GM19452 (cell line): ENCODE measurements around the gene DIPK1C.

Experiments
- ATAC-seq: cut with Tn5 transposase; IDR thresholded peaks from one replicate; pipeline ENCODE4 v1.9.1; 2021; ENCODE audit not compliant: unreplicated experiment

DIPK1C gene

DNA sequence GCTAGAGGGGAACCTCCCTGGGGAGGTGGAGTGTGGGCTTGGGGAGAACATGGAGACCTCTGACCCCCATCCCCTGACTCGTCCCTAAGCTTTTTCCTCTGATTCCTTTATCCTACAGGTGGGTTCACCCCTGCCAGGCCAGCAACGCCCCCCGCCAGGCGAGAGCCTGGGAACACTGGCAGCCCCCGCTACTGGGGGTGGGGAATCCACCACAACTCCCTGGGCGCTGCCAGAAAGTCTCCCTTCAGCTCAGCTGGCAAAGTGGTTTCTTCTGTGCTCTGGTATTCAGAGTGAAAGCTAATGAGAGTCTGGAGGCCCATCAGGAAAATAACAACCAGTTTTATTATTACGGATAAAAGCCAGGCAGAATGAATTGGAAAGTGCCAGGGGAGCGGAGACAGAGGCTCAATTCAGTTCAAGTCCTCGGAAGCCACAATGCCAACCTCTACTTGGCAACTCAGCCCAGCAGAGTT is 2.8 kb downstream of the DIPK1C start:
- no peak for ATAC-seq

DNA sequence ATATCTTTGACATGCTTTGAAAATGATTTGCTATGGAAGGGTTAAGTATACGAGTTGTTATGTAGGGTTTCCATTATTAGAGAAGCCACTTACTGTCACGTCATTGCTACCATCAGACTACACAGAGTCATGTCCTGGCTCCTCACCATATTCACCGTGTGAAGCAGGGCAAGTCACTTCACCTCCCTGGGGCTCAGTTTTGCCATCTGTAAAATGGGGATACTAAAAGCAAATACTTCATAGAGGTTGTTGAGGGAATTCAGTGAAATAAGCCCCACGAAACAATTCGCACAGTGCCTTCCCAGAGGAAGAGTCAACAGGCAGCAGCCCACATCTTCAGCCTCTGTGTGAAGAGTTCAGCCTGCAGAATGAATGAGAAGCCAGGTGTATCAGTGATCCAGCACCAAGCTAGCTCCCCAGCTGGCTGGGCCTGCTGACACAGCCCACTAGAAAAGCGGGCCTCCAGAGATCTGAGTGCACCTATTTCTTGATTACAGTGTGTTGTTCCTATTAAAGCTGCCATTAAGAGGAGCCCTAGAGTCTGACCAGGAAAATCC is 3.4 kb downstream of the DIPK1C start:
- no peak for ATAC-seq

DNA sequence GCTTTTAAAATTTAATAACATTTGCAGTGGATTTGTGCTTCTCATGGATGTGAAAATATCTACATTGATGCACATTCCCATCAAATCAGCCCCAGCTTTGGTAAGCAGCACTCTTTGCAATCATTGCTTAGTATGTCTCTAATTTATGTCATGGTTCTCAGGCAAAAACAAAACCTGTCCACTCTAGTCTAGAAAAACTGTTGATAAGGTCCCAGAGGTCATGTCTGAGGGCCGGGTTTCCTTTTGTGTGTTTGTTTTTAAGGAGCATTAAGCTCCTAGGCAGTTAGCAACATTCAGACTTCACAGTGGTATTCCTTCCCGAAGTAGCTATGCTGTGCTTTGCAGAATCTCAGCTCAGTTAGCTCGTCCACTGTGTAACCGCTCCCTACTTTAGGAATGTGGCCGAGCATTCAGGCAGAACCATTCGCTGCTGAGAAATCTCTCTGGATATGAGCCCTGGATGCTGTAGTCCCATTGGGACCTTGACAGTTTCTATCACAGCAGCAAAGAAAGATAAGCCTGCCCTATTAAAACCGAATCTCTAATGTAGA is 4.0 kb downstream of the DIPK1C start:
- no peak for ATAC-seq

DNA sequence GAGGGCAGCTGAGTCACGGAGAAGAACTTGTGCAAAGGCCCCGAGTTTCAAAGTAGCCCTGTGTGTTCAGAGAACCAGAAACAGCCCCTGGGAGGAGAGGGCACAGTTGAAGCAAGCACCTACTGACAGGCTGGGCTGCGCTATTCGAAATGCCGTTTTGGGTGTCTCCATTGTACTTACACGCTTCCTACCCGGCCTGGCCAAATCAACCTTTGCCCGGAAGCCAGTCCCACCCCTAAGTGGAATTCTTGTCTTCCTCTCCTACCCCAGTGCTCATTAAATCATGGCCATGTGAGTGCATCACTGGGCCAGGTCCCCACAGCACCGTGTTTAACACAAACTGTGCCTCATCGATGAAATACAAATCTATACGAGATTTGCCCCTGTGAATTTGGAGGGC is 6.0 kb downstream of the DIPK1C start:
- no peak for ATAC-seq

DNA sequence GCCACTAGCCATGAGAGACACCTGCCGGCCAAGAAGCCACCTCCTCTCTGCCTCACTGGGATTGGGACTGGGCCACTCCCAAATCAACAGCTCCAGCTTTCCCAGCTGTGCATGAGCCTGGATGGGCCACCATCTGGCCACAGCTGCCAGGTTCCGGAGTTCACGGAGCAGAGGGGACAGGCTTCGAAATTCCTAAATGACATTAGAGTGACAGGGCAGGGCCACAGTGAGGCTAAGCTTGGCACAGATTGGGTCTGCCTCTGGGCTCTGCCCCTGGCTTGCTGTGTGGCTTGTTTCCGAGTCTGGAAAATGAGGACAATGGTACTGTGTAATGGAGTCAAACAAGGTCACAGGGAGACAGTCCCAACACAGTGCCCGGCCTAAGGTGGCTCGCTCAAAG is 6.5 kb downstream of the DIPK1C start:
- no peak for ATAC-seq

DNA sequence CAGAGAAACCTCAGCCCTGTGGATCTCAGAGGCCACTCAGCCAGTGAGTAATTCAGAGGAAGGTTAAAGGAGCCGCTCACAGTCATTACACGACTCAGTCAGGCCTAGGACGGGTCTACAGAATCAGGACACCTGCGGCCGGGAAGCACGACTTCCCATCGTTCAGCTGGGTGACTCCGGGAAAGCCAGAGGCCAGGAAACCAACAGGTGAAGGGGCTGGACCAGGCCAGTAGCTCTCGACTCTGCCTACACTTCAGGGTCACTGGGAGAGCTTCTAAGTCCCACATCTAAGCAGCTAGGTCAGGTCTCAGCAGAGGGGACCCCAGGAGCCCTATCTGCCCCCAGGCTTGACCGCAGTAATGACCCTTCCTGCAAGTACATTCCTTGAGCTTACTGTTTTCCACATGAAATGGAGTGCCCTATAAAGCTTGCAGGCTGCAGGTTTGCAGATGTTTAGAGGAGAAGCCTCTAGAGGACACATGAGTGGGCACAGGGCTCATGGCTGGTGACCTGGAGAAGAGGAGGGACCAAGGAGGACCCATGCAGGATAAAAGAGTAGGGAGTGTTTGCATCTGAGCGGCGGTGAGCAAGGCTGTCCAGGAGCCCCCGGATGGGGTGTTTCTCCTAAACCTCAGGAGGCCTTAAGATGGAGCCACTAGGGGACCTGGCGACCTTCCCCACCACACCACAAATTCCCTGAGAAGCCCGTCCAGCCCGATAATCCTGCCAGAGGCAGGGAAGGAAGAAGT is 9.5 kb downstream of the DIPK1C start:
- ATAC-seq = no peak

DNA sequence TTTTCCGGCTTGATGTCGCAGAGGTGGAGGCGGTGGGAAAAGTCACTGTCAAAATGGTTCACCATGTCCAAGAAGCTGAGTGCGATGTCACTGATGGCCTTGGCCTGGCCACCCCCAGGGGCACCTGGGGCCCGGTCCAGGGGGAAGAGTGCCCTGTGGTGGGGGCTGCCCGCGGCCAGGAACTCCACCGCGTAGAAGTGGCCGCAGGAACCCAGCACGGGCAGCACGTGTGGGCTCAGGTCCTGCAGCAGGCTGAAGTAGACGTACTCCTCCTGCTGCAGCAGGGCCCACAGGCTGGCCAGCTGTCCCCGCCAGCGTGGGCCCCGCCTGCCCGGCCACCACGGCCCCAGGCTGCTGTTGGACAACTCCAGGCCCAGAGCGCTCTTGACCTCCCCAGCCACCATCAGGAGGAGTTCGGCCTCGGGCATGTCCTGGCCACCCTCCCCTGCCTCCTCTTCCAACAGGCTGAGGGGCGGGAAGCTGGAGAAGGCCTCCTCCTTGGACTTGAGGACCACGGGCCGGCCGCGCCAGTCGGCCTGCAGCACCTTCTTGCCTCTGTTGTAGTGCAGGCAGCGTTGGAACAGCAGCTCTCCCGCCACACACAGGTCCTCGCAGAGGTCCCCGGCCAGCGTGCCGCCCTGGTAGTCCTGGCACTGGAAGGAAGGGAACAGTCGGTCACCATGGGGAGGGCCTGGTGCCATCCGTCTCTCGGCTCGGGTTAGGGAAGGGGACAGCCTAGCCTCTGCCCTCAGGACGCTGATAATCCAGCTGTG is 10.3 kb downstream of the DIPK1C start:
- no peak for ATAC-seq

DNA sequence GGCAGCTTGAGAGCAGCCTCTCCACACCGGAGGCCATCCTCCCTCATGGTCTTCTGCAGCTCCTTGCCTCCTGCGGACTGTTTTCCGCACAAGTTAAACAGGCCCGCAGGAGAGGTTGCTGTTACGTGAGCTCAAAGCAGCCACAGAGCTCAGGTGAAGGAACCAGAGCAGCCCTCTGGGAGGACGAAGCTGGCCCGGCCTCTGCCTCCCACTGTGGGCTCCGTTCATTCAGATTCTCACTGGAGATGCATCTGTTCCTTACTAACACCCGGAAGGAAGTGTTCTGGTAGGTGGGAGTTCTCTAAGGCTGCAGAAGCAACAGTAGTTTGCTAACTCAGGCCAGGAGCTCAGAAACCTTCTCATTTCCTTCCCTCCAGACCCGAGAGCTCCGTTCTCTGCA is 10.9 kb downstream of the DIPK1C start:
- ATAC-seq = no peak

DNA sequence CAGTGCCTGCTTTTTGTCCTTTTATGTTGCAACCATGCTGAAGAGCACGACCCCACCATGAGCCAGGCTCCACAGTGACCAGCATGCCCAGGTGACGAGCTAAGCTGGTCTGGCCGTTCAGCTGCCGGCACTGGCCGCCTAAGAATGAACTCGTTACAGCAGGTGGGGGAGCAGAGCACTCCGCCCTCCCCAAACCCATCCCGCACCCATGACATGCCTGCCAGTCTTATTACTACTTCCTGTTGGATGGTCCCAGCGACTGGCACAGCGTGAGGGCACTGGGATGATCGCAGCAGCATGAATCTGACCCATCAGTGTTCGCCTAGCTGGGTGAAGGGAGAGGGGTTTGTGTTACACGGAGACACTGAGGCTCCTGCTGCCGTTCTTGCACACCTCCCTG is 11.5 kb downstream of the DIPK1C start:
- ATAC-seq = no peak

DNA sequence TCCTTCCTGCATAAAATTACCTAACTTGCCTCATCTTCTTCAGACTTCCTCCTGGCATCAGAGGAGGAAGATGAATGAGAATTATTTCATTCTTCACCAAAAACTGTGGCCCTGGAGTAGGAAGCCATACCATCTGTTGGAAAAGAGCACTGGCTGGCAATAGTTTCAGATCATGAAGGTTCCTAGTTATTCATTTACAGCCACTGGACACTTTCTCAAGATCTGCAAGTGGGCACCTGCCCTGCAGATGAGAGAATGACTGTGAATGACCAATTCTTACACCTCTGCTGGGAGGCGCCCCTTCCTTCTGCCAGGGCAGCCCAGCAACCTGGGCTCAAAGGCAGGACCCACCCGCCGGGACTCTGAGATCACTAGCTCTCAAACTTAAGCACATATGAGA is 13.0 kb downstream of the DIPK1C start:
- ATAC-seq = no peak

DNA sequence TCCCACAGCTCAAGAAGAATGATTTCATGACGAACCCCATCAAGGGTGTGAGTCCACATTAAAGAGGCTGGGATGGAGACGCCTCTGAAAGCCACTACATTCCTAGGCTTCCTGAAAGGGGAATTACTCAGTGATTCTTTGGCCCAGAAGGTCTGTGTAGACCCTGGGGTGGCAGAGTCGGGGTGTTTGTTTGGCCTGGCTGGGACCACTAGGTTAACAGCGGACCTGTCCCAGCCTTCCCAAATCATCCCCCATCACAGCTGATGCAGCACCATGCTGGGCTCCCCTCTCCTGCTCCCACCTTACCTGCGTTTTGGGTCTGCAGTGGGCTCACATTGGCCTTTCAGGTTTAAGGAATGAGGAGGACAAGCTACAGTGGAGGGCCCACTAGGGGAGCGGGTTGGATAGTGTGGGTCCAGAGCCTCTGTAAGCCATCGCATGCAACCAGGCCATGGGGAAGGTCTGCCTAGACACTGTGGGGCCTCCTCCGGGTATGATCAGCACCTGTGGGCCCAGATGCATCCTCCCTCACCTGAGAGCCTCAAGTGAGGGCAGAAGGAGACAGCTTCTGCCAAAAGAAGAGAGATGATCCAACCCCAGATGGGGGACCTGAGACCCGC is 16.2 kb downstream of the DIPK1C start:
- no peak for ATAC-seq

DNA sequence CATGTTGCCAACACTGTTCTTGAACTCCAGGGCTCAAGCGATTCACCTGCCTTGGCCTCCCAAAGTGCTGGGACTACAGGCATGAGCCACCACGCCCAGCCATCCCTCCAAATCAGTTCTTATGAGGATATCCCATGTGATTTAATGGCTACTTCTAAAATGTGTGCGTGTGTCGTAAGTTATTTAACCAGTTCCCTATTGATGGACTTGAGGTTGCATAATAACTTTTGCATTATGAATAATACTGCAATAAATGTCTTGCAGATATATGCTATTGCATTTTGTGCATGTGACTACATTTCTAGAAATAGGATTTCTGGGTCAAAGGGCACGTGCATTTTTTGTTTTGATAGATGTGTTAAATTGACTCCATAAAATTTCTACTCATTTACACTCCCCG is 19.0 kb downstream of the DIPK1C start:
- no peak for ATAC-seq

DNA sequence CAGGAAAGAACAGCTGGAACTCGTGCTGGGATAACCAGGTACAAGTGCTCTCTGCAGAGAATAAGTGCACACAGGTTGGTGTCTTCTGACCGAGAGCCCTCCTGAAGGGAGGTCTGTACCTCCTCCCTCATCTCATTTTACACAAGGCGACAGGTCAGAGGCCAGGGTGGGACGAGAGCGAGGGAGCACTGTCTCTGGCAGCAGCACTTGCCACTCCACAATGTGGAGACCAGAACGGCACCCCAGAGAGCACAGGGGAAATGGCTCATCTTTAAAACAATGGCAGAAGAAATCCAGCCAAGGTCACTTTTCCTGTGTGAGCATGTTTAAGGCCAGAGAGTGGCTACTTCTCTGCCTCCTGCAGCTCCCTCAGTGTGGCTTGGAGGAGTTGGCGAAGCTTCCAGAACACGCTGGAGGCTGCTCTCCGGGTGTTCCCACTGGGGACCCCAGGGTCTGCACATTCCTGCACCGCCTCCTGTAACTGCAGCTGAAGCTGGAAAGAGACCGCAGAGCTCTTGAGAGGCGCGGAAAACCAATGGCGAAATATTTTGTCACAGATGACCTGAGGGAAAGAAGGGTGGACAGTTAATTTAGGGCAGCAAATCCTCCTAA is 20.8 kb downstream of the DIPK1C start:
- no peak for ATAC-seq

DNA sequence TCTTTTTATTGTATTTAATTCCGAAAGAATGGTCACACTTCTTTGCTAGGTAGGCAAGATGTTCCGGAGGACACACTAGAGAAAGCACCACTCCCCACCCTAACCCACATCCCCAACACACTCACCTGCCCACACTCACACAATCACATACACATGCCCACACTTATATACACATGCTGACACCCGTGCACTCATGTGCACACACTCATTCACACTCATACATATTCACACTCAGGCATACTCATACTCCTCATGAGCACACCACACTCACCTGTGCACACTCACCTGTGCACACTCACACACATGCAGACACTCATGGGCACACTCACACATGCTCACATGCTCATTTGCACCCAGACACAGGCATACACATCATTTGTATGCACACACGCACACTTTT is 21.4 kb downstream of the DIPK1C start:
- ATAC-seq = no peak

DNA sequence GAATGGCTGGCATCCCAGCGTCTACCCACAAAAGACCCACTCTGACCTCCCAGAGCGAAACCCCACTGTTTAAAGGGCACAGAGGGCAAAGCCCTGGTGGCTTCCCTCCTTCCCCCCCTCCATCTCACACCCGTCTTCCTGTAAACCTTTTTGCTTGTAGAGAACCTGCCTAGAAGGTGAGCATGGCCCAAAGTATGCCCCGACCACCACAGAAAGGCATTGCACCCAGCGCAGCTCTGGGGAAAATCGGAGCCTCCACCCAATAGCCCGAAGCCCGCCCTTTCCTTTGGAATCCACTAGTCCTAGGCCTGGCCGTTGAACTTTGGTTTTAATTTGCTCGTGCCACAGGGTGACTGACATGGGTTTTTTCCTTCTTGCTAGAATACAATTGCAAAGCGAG is 22.6 kb downstream of the DIPK1C start:
- no peak for ATAC-seq

DNA sequence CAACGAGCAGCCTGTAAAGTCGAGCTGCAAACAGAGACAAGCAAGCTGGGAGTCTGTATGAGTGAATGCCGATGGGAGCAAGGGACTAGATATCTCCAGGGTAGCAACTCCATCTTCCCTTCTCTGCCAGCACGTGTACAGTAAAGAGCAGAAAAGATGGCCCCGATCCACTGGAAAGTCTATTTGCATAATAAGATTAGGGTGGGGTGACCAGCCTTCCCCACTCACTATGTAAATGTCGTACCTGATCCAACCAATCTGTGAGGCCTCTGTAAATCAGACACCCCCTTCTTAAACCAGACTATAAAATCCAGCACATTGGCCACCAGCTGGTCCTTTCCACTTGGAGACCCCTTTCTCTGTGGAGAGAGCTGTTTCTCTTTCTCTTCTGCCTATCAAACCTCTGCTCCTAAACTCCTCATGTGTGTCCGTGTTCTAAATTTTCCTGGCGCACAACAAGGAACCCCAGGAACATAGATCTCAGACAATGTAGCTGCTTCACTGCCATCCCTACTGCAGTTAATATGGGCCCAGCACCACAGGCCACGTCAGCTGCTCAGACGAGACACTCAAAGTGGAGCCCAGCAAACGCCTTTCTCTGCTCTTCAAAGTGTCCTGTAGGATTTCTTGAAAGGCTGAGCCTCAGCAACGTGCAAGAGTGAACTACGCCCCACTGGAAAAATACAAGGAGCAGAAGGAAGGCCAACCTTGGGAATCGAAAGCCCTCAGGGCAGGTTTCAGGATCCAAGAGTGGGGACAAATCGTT is 26.1 kb downstream of the DIPK1C start:
- ATAC-seq = no peak

DNA sequence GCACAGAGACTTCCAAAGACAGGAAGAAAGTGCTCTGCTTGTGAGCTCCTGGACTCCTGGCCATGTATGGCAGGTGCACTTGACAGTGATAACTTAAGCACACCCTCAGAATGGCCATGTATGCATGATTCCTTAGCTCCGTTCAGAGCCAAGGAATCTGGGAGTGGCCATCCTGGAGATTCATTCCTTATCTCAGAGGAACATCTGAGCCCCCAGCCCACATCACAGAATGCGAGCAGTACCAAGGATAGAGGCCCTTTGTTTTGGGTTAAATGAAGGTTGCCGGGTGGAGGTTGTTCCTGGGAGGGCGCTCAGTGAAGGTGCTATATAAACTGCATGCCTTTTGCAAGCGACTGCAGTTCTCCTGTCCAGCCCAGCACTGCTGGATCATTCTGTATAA is 26.9 kb downstream of the DIPK1C start:
- no peak for ATAC-seq

DNA sequence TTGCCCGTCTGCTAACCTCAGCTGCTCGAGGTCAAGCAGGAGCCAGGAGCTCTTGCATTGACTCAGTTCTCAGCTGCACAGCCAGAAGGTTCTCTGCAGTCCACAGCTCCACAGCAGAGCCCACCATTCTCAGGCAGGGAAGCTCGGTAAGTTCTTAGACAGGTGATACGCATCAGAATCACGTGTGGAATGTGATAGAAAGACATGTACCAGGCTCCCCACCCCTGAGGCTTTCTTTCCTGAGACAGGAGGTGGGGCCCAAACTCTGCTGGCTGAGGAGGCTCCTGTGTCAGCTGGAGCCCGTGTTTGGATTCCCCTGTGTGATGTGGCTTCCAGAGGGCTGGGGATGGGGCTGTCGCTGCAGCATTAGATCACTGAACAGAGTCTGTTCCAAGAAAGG is 28.0 kb downstream of the DIPK1C start:
- ATAC-seq = no peak

DNA sequence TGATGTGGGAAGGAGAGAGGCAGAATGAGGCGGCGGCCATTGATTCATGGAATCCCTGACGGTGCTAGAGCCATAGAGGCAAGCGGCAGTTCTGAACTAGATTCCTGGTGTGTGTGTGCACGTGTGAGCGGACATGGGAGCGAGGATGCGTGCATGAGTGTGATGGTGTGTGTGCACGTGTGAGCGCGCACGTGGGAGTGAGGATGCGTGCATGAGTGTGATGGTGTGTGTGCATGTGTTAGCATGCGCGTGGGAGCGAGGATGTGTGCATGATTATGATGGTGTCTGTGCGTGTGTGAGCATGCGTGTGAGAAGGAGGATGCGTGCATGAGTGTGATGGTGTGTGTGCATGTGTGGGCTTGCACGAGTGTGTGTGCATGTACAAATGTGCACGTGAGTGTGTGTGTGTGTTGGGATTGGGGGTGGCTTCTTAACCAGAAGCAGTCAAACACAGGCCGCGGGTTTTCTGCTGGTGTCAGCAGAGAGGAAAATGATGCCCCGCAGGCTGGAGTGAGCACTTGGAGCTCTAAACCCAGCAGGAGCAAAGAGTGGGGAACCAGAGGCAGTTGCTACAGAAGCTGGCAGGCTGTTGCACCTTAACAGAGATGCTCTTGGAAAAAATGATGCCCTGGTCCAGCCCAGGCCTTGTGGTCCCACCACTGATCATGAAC is 29.5 kb downstream of the DIPK1C start:
- ATAC-seq = no peak

DNA sequence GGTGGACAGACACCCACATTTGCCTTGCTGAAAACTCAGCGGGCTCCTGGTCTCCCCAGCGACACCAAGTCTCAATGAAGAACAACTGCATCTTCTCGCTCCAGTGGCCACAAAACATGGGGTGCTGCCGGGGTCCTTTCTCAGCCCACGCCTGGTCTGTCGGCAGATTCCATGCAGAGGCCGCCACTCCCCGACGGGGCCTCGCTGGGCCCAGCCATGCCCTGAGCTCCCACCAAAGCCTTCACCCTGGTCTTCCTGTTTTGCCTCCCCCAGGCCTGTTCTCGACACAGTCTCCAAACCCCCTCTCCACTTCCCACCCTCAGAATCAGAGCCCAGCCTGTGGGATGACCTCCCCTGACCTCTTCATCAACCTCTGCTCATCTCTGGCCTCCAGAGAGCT is 31.2 kb downstream of the DIPK1C start:
- no peak for ATAC-seq
